Measurements from ENCODE around the gene KIF16B.

DNA sequence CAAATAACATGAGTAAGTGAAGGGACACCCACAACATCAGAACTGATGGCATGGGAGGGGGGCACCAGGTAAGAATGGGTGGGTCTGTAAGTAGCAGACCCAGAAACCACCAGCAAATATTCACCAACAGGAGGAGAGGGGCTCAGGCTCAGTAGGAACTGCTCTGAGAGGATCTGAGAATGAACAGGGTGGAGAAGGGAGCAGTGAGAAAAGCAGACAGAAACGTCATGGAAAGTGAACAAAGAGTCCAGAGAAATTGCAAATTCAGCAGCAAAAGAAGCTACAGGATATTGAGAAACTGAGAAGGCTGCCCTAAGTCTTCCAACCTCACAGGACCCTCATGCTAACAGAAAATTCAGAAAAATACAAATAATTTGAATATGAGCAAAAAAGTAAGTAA is 121.3 kb downstream of the KIF16B start:
- no peak for TF ChIP-seq EP300 (IDR thresholded peaks at IDR 0.05)
- TF ChIP-seq, protein P1, sequence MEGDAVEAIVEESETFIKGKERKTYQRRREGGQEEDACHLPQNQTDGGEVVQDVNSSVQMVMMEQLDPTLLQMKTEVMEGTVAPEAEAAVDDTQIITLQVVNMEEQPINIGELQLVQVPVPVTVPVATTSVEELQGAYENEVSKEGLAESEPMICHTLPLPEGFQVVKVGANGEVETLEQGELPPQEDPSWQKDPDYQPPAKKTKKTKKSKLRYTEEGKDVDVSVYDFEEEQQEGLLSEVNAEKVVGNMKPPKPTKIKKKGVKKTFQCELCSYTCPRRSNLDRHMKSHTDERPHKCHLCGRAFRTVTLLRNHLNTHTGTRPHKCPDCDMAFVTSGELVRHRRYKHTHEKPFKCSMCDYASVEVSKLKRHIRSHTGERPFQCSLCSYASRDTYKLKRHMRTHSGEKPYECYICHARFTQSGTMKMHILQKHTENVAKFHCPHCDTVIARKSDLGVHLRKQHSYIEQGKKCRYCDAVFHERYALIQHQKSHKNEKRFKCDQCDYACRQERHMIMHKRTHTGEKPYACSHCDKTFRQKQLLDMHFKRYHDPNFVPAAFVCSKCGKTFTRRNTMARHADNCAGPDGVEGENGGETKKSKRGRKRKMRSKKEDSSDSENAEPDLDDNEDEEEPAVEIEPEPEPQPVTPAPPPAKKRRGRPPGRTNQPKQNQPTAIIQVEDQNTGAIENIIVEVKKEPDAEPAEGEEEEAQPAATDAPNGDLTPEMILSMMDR (IDR thresholded peaks at IDR 0.05) = no peak

All from stomach (tissue), 4 donors.